ENCODE data around the gene CDHR1. TPM values are rescaled to one million over a fixed set of nuclear protein-coding genes. Genes with fewer than 3 reads are reported as not detected.
A peak's percentile ranks its signal among the peaks of the same experiment; 100 is the strongest.

Gene CDHR1
- total and polyA plus RNA-seq, 10 of the 15 experiments (the other 5 are each of a cell fraction or from before 2014, with no cell fraction given): 0.17 to 3.0 (median 0.34) TPM

- CTCF ChIA-PET: interaction anchor here (0.6 to 1.4 kb wide), 3 partner anchors 10 to 76 kb away, joined by 3 read pairs; no protein-coding TSS in a partner anchor
- Histone ChIP-seq H3K9ac (ENCODE audit: control insufficient read depth, insufficient read depth, low read length) (no peak overlapping the region), H2AFZ (ENCODE audit: control insufficient read depth, low read depth, low read length) (no peak overlapping the region), H3K4me1 (ENCODE audit: control insufficient read depth, insufficient read depth, low read length) (no peaks in the 10 kb centered on the region), H3K79me2 (ENCODE audit: control insufficient read depth, insufficient read depth, low read length) (no peaks in the 10 kb centered on the region), H3K27me3 (replicated peaks in 1 of 2; ENCODE audit: control insufficient read depth in 2 of 2, insufficient read depth in 2 of 2, low read length in 1 of 2) (no peaks in the 10 kb centered on the region; a peak in 1 of 4 replicates), H4K20me1 (ENCODE audit: control insufficient read depth, insufficient read depth) (no peaks in the 10 kb centered on the region), H3K9me3 (replicated peaks; ENCODE audit: control insufficient read depth, insufficient read depth, low read length) (peaks cover under 1% of the 10 kb centered on the region; the same call in 1 of the 3 replicates), H3K36me3 (ENCODE audit: control insufficient read depth in 2 of 2, insufficient read depth in 2 of 2, low read length in 1 of 2) (no peaks in the 10 kb centered on the region), H3K4me3 (no peak overlapping the region), H3K4me2 (ENCODE audit: control insufficient read depth, insufficient read depth) (no peak overlapping the region), H3K27ac (ENCODE audit: control insufficient read depth, insufficient read depth) (no peak overlapping the region)
- ATAC-seq (0 out of 3 replicates have a peak, but pooled peaks have one; percentile 30), FAIRE-seq (no peak), DNase-seq (ENCODE audit: low read depth, low spot score) (no peak)
- no TSS peak for BruUV-seq (replicated peaks)
- RAD21 ChIA-PET (ENCODE audit: unreplicated experiment): no interaction called here
- WGBS (ENCODE audit: insufficient coverage, insufficient replicate concordance, low lambda C conversion rate, missing lambda C conversion rate): 6% methylated on average over 6 of the region's 6 CpGs
- intact Hi-C loops (cut with micrococcal nuclease; ENCODE audit: unreplicated experiment) (no loop called here), in situ Hi-C loops (cut with MboI) (no loop called here)
- POLR2A ChIA-PET: no interaction called here
- SMC1A ChIA-PET (ENCODE audit: uncharacterized antibody, unreplicated experiment): no interaction called here
- TF ChIP-seq MXI1 (IDR thresholded peaks at IDR 0.05; ENCODE audit: low read depth, low read length): no peak
- peak; percentile 90 for TF ChIP-seq REST (IDR thresholded peaks at IDR 0.05; ENCODE audit: low read depth, low read length)
Observed at GRCh38 chr10:84224411-84225028, 30.2 kb downstream of the CDHR1 start.
